SK-N-SH treated with all-trans-retinoic acid at 6 μM for 48 hours (cell line): ENCODE data around the gene PEX16.

Source experiments
- ARNTL ChIP-seq: fragments of 450-650 bp; formaldehyde crosslinking; IDR thresholded peaks from 2 replicates; pipeline ENCODE4 v1.5.0; 2020; ENCODE audit warnings: low read depth, mild to moderate bottlenecking, moderate library complexity, borderline replicate concordance
- BACH2 ChIP-seq: fragments of 250-450 bp; sonication (Bioruptor Pico); IDR thresholded peaks from 2 replicates; pipeline ENCODE4 v1.9.0; 2021; ENCODE audit warnings: mild to moderate bottlenecking, borderline replicate concordance
- ESRRG ChIP-seq: fragments of 250-450 bp; sonication (Bioruptor Pico); IDR thresholded peaks from 2 replicates; pipeline ENCODE4 v1.6.1; 2021; ENCODE audit warnings: mild to moderate bottlenecking
- ISL1 ChIP-seq: fragments of 250-450 bp; sonication (Bioruptor Pico); IDR thresholded peaks from 2 replicates; pipeline ENCODE4 v2.1.2; 2022; ENCODE audit warnings: mild to moderate bottlenecking, moderate library complexity
- PPARA ChIP-seq: fragments of 250-450 bp; sonication (Bioruptor Pico); IDR thresholded peaks from 2 replicates; pipeline ENCODE4 v1.5.0; 2020; ENCODE audit warnings: mild to moderate bottlenecking, borderline replicate concordance
- RARB ChIP-seq: fragments of 250-450 bp; sonication (Bioruptor Pico); IDR thresholded peaks from 2 replicates; pipeline ENCODE4 v1.8.0; 2021; ENCODE audit warnings: mild to moderate bottlenecking, moderate library complexity
- ZFP3 ChIP-seq: fragments of 250-450 bp; sonication (Bioruptor Pico); IDR thresholded peaks from 2 replicates; pipeline ENCODE4 v1.5.0; 2020; ENCODE audit warnings: mild to moderate bottlenecking, moderate library complexity
- ZFP30 ChIP-seq: fragments of 450-650 bp; formaldehyde crosslinking; IDR thresholded peaks from 2 replicates; pipeline ENCODE4 v1.5.0; 2022; ENCODE audit warnings: mild to moderate bottlenecking, moderate library complexity
- ZNF565 ChIP-seq: fragments of 450-650 bp; formaldehyde crosslinking; conservative IDR thresholded peaks from 2 replicates; pipeline ENCODE4 v1.5.0; 2020; ENCODE audit warnings: low read depth, mild to moderate bottlenecking, moderate library complexity
- ZNF8 ChIP-seq: fragments of 450-650 bp; formaldehyde crosslinking; IDR thresholded peaks from 2 replicates; pipeline ENCODE4 v1.5.0; 2020; ENCODE audit warnings: mild to moderate bottlenecking, moderate library complexity
- TF ChIP-seq, protein P1 (sequence below): fragments of 250-450 bp; sonication (Bioruptor Pico); IDR thresholded peaks from 2 replicates; pipeline ENCODE4 v1.8.0; 2021; ENCODE audit warnings: low read depth, mild to moderate bottlenecking, moderate library complexity, borderline replicate concordance
- TF ChIP-seq, protein P2 (sequence below): fragments of 250-450 bp; sonication (Bioruptor Pico); IDR thresholded peaks from 2 replicates; pipeline ENCODE4 v1.8.0; 2020; ENCODE audit warnings: mild to moderate bottlenecking, moderate library complexity, borderline replicate concordance
- TF ChIP-seq, protein P3 (sequence below): fragments of 250-450 bp; sonication (Bioruptor Pico); IDR thresholded peaks from 2 replicates; pipeline ENCODE4 v1.5.1; 2021; ENCODE audit warnings: mild to moderate bottlenecking, moderate library complexity

DNA sequence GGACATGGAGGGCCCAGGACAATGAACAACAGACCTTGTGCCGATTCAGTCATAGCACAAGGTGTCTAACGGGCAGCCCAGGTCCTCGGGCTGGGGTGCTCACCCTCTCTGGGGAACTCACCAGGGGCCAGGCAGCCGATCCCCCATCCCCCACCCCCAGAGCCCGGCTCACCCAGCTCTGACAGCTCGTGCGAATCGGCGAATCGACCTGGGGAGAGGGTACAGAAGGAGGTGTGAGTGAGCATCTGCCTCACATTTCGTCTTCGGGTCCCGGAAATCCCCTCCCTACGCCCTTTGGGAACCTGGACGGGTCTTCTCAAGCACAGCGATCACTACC, 423 bp downstream of the PEX16 start:
- TF ChIP-seq ZFP30 (CRISPR knock-in tag) (no peak), ZNF8 (CRISPR knock-in tag) (no peak), ISL1 (CRISPR knock-in tag) (no peak), RARB (no peak), PPARA (CRISPR knock-in tag) (no peak), ZNF565 (CRISPR knock-in tag) (no peak), ZFP3 (CRISPR knock-in tag) (no peak), ESRRG (no peak), ARNTL (CRISPR knock-in tag) (no peak), BACH2 (no peak)
- TF ChIP-seq, protein P1, sequence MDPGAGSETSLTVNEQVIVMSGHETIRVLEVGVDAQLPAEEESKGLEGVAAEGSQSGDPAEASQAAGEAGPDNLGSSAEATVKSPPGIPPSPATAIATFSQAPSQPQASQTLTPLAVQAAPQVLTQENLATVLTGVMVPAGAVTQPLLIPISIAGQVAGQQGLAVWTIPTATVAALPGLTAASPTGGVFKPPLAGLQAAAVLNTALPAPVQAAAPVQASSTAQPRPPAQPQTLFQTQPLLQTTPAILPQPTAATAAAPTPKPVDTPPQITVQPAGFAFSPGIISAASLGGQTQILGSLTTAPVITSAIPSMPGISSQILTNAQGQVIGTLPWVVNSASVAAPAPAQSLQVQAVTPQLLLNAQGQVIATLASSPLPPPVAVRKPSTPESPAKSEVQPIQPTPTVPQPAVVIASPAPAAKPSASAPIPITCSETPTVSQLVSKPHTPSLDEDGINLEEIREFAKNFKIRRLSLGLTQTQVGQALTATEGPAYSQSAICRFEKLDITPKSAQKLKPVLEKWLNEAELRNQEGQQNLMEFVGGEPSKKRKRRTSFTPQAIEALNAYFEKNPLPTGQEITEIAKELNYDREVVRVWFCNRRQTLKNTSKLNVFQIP (CRISPR knock-in tag): no peak
- TF ChIP-seq, protein P2, sequence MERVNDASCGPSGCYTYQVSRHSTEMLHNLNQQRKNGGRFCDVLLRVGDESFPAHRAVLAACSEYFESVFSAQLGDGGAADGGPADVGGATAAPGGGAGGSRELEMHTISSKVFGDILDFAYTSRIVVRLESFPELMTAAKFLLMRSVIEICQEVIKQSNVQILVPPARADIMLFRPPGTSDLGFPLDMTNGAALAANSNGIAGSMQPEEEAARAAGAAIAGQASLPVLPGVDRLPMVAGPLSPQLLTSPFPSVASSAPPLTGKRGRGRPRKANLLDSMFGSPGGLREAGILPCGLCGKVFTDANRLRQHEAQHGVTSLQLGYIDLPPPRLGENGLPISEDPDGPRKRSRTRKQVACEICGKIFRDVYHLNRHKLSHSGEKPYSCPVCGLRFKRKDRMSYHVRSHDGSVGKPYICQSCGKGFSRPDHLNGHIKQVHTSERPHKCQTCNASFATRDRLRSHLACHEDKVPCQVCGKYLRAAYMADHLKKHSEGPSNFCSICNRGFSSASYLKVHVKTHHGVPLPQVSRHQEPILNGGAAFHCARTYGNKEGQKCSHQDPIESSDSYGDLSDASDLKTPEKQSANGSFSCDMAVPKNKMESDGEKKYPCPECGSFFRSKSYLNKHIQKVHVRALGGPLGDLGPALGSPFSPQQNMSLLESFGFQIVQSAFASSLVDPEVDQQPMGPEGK (CRISPR knock-in tag): no peak
- TF ChIP-seq, protein P3, sequence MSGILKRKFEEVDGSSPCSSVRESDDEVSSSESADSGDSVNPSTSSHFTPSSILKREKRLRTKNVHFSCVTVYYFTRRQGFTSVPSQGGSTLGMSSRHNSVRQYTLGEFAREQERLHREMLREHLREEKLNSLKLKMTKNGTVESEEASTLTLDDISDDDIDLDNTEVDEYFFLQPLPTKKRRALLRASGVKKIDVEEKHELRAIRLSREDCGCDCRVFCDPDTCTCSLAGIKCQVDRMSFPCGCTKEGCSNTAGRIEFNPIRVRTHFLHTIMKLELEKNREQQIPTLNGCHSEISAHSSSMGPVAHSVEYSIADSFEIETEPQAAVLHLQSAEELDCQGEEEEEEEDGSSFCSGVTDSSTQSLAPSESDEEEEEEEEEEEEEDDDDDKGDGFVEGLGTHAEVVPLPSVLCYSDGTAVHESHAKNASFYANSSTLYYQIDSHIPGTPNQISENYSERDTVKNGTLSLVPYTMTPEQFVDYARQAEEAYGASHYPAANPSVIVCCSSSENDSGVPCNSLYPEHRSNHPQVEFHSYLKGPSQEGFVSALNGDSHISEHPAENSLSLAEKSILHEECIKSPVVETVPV (CRISPR knock-in tag): no peak
